ENCODE data around the gene SLCO2B1. TPM values are rescaled to one million over a fixed set of nuclear protein-coding genes. Genes with fewer than 3 reads are reported as not detected.
A peak's percentile ranks its signal among the peaks of the same experiment; 100 is the strongest.

Gene SLCO2B1
- total RNA-seq, 1 experiment from 2014 or later: not detected

GRCh38 chr11:75208446-75208845 is 57.5 kb downstream of the SLCO2B1 start:
- Mint-ChIP-seq H3K27me3 (ENCODE audit: insufficient read depth, unreplicated experiment) (peaks cover 29% of the 10 kb centered on the region), H3K36me3 (ENCODE audit: insufficient read depth, unreplicated experiment) (no peaks in the 10 kb centered on the region), H3K27ac (ENCODE audit: low read depth, unreplicated experiment) (no peak overlapping the region), H3K9me3 (ENCODE audit: unreplicated experiment) (no peaks in the 10 kb centered on the region), H3K4me3 (ENCODE audit: unreplicated experiment) (no peak overlapping the region), H3K4me1 (ENCODE audit: insufficient read depth, unreplicated experiment) (no peaks in the 10 kb centered on the region)
- no peak for TF ChIP-seq CTCF (IDR thresholded peaks at IDR 0.05; ENCODE audit: unreplicated experiment)
- no peak for DNase-seq (ENCODE audit: unreplicated experiment)
- CTCF ChIA-PET: interaction anchor here (0.8 to 12.3 kb wide), 6 partner anchors 12 to 270 kb away, joined by 3 to 227 read pairs (median 6); no protein-coding TSS in a partner anchor
- POLR2A ChIA-PET: interaction anchor here (0.7 kb wide), 1 partner anchor 13 kb away, joined by 3 read pairs; no protein-coding TSS in a partner anchor
- no TSS peak for BruUV-seq (replicated peaks)
- intact Hi-C loops (cut with micrococcal nuclease): no loop called here

- Mint-ChIP-seq H3K27ac (ENCODE audit: low read depth, unreplicated experiment) (no peak overlapping the region), H3K4me3 (ENCODE audit: unreplicated experiment) (no peak overlapping the region), H3K9me3 (ENCODE audit: unreplicated experiment) (no peaks in the 10 kb centered on the region), H3K36me3 (ENCODE audit: insufficient read depth, unreplicated experiment) (no peaks in the 10 kb centered on the region), H3K4me1 (ENCODE audit: insufficient read depth, unreplicated experiment) (no peaks in the 10 kb centered on the region), H3K27me3 (ENCODE audit: insufficient read depth, unreplicated experiment) (peaks cover 43% of the 10 kb centered on the region)
- ChIA-PET CTCF (interaction anchor here (0.7 to 12.3 kb wide), 4 partner anchors 9 to 801 kb away, joined by 3 to 227 read pairs (median 3); no protein-coding TSS in a partner anchor), POLR2A (interaction anchor here (0.8 kb wide), 1 partner anchor 15 kb away, joined by 3 read pairs; no protein-coding TSS in a partner anchor)
- intact Hi-C loops (cut with micrococcal nuclease): no loop called here
- no peak for DNase-seq (ENCODE audit: unreplicated experiment)
- BruUV-seq (replicated peaks): no TSS peak
- no peak for TF ChIP-seq CTCF (IDR thresholded peaks at IDR 0.05; ENCODE audit: unreplicated experiment)
Measured at GRCh38 chr11:75212411-75212810, 61.5 kb downstream of the SLCO2B1 start.

GRCh38 chr11:75214411-75214821 is 63.5 kb downstream of the SLCO2B1 start:
- Mint-ChIP-seq H3K4me1 (ENCODE audit: insufficient read depth, unreplicated experiment) (no peaks in the 10 kb centered on the region), H3K27me3 (ENCODE audit: insufficient read depth, unreplicated experiment) (peaks cover 60% of the 10 kb centered on the region), H3K27ac (ENCODE audit: low read depth, unreplicated experiment) (no peak overlapping the region), H3K36me3 (ENCODE audit: insufficient read depth, unreplicated experiment) (no peaks in the 10 kb centered on the region), H3K9me3 (ENCODE audit: unreplicated experiment) (no peaks in the 10 kb centered on the region), H3K4me3 (ENCODE audit: unreplicated experiment) (no peak overlapping the region)
- DNase-seq (ENCODE audit: unreplicated experiment): peak; percentile 84
- BruUV-seq (replicated peaks): no TSS peak
- ChIA-PET CTCF (interaction anchor here (0.5 to 1.5 kb wide), 11 partner anchors 10 to 154 kb away, joined by 3 to 10 read pairs (median 3); no protein-coding TSS in a partner anchor), POLR2A (interaction anchor here (0.6 to 0.7 kb wide), 2 partner anchors 49 to 294 kb away, joined by 3 to 4 read pairs; no protein-coding TSS in a partner anchor)
- TF ChIP-seq CTCF (IDR thresholded peaks at IDR 0.05; ENCODE audit: unreplicated experiment): no peak
- intact Hi-C loops (cut with micrococcal nuclease): loop anchor here (1.0 kb wide), 2 partner anchors 19 to 34 kb away; no protein-coding TSS in a partner anchor

- no TSS peak for BruUV-seq (replicated peaks)
- intact Hi-C loops (cut with micrococcal nuclease): loop anchor here (1.0 kb wide), 2 partner anchors 18 to 33 kb away; no protein-coding TSS in a partner anchor
- H3K9me3 Mint-ChIP-seq (ENCODE audit: unreplicated experiment): no peaks in the 10 kb centered on the region
- POLR2A ChIA-PET: interaction anchor here (0.6 to 0.7 kb wide), 2 partner anchors 49 to 293 kb away, joined by 3 to 4 read pairs; no protein-coding TSS in a partner anchor
- CTCF ChIA-PET: interaction anchor here (0.7 to 1.5 kb wide), 8 partner anchors 10 to 74 kb away, joined by 3 to 10 read pairs (median 4); no protein-coding TSS in a partner anchor
- TF ChIP-seq CTCF (IDR thresholded peaks at IDR 0.05; ENCODE audit: unreplicated experiment): no peak
- no peak overlapping the region for H3K4me3 Mint-ChIP-seq (ENCODE audit: unreplicated experiment)
- no peaks in the 10 kb centered on the region for H3K36me3 Mint-ChIP-seq (ENCODE audit: insufficient read depth, unreplicated experiment)
- DNase-seq (ENCODE audit: unreplicated experiment): no peak
- peaks cover 62% of the 10 kb centered on the region for H3K27me3 Mint-ChIP-seq (ENCODE audit: insufficient read depth, unreplicated experiment)
- no peak overlapping the region for H3K27ac Mint-ChIP-seq (ENCODE audit: low read depth, unreplicated experiment)
- no peaks in the 10 kb centered on the region for H3K4me1 Mint-ChIP-seq (ENCODE audit: insufficient read depth, unreplicated experiment)
Measured at GRCh38 chr11:75214843-75215242, 63.9 kb downstream of the SLCO2B1 start.

All from MCF 10A (cell line).